Activated CD4-positive, CD25-positive, alpha-beta regulatory T cell treated with anti-CD3 and anti-CD28 coated beads, Interleukin-2, amount 50 U/mL, for 16 hours (primary cell): ENCODE results near the gene DMRTB1.
A peak's percentile ranks its signal among the peaks of the same experiment; 100 is the strongest.

Experiments used
- DNase-seq: peaks from one replicate; pipeline ENCODE4 v3.0.0-alpha.2; 2020; ENCODE audit warnings: low read depth, low spot score

DMRTB1 gene

DNA sequence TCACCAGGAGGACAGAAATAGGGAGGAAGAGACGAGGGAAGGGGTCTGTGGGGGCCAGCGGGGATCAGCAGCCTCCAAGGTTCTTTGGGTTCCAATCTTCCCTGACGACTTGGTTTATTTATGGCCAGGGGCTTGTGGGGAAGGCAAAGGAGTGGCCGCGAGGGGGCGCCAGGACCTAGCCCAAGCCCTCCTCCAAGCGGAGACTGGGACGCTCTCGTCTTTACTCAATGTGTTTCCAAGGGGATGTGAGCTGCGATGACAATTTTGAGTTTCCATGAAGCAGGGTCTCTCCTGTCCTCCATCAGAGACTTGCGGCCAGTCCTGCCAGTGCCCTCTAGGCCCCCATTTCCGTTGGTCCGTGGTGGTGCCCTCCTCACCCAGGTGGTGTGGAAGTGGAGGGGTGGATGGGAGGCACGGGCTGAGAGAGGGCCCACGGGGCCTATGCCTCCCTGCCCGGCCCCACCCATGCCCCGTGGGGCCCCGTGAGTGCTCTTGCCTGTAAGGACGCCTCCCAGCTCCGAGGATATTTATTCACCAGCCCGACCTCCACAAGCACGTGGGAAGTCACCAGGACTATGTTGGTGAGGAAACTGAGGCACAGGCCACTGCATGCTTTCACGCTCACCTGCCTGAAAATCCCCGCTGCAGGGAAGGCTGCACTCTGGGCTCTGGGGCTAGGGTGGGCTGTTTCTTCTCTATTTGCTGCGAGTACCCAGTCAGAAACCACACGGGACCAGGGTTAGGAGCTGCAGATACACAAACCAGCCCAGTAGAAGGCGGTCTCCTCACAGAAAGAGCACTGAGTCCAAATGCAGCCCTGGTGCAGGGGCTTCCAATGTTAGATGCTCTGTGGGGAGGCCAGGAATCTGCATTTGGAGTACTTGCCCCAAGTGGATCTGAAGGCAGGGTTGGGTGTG is 26.5 kb downstream of the DMRTB1 start:
- DNase-seq, result peak; percentile 18

DNA sequence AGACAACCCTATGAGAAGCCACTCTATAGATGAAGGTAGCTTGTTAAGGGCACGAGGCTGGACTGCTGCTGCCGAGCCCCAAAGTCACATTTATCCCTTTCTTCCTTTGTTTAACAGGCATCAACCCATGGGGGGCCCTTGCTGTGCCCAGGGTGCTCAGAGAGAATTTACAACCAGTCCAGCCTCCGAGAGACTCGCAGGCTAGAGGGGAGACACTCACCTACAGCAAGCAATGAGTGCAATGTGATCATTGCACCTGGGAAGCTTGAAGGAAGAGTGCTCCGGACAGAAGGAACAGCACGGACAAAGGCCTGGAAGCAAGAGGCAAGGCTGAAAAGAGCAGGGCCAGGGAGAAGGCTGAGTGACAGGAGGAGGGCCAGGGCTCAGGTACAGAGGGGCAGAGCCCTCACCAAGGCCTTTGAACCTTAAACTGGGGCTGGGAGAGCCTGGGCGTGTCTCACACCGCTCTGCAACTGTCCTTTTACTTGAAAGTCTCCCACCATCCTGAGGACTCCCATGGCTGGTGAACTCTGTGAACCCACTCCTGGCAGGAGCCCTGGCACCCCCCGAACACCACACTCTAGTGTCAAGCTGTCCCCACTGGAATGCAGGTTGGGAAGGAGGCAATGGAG is 27.3 kb downstream of the DMRTB1 start:
- no peak for DNase-seq

DNA sequence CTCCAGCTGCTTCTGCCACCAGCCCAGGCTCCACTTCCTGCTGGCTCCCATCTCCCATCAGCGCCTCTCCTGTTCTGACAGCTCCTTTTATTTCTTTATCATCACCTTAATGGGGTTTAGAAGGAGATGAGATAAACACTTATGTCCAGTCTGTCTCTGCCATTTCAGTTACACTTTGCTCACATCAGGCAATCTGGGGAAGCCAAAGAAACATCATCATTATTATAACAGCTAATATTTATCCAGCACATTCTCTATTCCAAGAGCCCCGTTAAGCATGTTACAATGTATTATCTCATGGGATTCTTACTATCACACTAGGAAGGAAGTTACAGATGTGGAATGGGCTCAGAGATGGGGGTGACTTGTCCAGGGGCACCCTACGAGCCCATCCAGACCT is 31.2 kb downstream of the DMRTB1 start:
- no peak for DNase-seq

DNA sequence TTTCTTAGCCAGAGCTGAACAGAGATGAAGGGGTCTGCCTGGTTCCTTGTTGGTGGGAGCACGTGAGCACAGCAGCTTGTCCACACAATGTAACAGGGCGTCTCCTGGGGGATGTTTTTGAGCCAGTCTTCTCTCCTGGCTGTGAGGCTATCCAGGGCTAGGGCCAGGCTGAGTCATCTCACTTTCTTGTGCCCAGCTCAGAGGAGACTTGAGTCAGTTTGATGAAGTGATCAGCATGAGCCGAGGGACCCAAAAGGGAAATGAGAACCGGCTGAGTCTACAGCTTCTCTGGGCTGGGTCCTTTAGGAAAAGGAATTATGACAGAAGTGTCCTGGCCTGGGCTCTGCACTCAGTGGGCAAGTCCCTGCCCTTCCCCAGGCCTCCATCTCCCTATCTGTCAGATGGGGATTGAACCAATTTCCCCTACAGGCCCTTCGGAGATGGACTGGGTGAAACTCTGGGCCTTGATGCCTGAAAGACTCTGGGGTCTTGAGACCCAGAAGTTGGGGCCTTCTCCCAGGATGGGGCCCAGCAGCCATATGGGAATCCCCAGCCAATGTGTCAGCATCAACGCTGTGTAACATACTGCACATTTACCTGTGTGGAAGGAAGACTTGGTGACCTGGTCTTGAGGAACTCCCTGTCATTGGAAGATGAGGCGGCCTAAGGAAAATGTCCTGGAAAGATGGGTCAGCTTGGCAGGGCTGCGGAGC is 36.6 kb downstream of the DMRTB1 start:
- DNase-seq, result no peak

DNA sequence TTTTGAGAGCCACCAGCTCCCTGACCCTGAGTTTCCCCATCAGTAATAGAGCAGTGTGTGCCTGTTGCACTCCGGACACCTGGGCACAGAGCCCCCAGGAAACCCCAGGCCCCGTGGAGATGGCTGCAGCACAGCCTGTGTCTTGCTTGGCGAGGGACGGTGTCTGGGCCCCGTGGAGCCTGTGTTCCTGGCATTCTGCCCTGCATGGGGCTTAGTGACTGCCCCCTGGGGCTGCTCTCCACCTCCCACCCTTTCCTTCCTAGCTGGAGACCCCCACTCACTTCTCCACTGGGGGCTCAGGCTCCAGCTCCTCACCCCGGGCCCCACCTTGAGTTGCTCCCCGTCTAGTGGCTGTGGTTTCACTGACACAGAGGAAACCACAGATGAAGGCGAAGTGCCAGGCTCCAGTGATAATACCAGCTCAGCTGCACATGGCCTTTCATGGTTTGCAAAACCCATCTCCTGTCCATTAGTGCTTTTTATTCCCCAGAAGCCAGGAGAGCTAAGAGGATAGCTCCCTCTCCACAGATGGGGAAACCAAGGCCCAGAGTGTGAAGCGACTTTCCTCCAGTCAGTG is 39.4 kb downstream of the DMRTB1 start:
- DNase-seq, result no peak

DNA sequence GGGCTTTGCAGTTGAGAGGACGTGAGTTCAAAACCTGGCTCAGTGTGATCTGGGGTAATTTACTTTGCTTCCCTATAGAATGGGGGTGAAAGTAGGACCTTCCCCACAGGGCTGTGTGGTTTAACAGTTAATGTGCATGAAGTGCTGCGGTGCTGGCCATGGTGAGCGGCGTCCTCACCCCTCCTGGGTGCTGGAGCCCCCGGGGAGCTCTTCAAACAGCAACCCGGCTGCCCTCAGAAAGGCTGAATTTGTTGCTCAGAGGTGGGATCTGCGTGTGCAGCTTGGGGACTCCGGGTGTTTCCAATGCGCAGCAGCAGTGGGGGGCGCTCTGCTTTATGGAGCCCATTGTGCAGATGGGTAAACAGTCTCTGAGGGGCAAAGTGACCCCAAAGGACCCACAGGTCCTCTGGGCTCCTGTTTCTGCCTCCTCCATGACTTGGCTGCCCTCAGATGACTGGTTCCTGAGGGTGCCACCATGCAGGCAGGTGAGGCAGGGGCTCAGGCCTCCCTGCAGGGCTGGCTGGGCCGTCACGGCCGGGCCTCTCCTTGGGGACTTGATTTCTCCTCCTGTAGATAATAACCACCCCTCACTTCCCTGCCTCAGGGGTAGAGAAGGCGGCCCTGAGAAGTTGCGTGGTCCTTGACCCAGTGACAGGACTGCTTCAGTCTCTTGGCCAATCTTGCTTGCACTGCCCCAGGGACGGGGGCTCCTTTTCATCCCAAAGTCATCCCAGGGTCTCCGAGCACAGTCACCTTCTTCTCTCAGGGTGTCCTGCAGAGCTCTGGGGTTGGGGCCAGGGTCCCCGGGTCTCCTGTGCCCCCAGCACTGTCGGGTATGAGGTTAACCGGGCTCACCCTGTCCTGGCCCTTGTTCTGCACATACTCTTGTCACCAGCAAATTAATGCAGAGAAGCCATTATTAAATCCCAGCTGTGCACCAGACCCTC is 40.3 kb downstream of the DMRTB1 start:
- no peak for DNase-seq

DNA sequence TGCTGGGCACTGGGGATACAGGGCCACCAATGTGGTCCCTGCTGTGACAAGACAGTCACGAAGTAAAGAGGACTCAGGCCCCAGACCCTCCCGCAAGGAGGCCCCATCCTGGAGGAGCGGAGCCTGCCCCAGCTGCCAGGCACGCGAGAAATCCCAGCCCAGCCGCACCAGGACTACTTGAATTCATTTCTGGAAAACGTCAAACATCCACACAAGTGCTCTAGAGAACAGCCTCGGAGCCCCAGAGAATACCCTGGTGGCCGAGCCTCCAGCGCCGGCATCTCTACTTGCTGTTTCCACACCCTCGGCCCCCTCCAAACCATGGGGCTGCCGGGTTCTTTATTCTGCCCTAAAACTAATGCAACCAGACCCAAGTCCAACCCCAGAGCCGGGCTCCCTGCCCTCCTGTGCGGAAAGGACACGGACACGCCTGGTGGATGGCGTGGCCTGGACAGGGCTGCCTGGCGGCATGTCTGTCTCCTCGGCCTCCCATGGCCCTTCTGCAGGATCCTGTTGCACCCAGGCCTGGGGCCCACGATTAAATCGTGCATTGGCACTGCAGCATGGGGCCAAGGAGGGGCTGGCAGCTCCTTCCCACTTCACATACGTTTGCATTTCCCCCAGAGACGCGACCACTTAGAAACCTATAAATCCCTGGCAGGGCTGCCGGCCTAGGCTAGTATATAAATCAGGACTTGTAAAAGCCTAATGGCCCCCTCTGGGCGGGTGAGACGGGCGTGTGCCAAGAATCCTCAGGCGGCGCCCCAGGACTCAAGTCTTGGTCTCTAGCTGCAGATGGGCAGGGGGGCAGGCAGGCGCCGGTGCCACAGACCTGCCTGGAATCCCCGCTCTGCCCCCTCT is 41.2 kb downstream of the DMRTB1 start:
- DNase-seq, result no peak

DNA sequence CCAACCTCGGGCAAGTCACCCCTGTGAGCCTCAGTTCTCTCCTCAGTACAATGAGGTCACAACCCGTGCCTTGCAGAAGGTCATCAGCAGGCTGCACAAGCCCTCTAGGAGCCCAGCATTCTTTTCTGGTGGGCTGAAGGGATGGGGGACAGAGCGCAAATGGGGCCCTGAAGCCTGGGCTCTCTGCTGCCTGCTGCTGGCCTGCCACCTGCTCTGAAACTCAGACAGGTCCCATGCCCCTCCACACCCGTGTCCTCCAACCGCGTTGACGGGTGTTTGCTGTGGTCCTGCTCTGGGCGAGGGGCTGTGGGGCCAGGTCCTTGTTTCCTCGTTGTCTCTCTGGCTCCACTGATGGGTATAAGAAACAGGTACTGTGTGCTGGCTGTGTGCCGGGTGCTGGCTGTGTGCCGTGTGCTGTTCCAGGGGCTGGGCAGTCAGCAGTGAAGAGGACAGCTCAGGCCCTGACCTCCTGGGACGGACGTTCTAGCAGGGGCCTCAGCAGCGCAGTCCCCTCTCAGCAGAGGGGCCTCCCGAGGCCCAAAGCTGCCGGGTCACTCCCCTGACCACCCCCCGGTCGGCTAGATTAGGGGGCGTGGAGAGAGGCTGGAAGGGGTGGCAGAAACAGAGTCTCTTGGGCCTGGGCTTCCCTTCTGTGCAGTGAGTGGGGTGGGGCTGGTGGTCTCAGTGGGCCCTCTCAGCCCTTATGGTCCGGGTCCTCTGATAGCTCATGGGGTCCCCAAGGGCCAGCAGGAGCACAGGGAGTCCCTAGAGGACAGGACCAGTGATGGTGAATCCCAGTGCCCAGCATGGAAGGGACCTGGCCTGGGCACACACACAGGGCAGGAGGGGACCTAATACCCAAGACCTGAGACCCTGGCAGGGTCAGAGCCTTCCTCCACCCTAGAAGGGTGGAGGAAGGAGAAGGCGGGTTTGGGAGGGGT is 42.1 kb downstream of the DMRTB1 start:
- no peak for DNase-seq

DNA sequence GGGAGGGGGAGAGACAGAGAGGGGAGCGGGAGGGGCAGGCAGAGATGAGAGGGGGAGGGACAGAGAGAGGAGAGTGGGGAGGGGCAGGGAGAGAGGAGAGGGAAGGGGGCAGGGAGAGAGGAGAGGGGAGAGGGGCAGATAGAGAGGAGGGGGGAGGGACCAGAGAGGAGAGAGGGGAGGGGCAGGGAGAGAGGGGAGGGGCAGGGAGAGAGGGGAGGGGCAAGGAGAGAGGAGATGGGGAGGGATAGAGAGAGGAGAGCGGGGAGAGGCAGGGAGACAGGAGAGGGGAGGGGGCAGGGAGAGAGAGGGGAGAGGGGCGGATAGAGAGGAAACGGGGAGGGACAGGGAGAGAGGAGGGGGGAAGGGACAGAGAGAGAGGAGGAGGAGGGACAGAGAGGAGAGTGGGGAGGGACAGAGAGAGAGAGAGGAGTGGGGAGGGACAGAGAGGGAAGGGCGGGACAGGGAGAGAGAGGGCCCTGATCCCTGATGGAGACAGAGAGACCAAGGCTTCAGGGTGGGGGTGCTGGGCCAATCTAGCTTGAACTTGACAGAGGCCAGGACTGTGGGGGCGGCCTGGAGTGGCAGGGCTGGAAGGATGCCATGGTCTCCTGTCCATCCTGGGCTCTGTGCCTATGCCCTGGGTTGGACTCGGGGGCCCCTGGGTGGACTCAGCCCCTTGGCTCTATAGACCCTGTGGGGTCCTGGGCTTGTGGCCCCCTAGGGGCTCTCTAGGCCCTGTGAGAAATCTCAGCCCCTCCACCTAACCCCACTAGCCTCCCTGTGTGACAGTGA is 43.6 kb downstream of the DMRTB1 start:
- no peak for DNase-seq

DNA sequence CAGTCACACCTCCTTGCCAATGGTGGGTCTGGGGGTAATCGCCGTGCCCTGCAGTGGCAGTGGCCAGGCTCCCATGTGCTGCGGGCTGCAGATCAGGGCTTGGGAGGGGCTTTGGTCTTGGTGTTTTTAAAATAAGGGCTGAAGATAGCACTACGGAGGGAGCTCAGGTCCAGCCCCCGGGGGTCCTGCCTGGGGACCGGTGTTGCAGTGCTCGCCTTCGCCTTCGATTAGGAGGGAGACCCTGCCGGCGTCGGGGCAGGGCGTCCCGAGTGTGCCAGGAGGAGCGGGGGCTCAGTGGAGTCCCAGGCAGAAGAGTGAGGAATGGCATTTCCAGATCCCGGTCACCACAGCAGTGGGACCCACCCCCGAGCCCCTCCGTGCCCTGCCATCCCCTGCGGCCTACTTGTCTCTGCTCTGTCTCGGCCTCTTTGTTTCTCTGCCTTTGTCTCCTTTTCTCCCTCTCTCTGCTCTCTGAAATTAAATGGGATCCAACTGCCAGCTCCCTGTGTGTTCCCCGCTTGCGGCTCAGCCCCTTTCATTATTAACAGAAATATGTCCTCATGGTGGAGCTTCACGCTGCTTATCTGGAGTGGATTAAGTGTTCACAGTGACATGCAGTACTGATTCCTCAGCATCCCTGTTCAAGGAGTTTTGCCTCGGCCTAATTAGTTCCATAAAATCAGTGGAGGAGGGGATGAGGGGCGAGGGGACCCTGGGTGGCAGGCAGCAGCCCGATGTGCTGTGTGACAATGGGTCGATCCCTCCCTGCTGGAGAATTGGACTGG is 44.4 kb downstream of the DMRTB1 start:
- no peak for DNase-seq

DNA sequence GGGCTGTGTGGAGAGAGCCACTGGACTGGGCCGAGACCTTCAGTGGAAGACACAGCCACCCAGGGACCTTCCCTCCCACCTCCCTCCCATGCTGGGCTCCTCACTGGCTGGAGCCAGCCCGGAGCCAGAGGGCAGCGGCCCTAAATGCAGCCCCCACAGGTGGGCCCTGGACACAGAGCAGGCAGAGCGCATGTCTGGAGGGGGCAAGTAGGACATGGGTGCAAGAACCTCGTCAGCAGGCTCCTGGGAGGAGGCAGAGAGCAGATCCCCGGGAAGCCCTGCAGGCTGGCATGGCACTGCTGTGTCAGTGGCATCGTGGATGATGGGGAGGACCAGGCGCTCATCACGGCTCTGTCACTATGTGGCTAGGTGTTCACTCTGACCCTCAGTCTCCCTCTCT is 45.7 kb downstream of the DMRTB1 start:
- no peak for DNase-seq

DNA sequence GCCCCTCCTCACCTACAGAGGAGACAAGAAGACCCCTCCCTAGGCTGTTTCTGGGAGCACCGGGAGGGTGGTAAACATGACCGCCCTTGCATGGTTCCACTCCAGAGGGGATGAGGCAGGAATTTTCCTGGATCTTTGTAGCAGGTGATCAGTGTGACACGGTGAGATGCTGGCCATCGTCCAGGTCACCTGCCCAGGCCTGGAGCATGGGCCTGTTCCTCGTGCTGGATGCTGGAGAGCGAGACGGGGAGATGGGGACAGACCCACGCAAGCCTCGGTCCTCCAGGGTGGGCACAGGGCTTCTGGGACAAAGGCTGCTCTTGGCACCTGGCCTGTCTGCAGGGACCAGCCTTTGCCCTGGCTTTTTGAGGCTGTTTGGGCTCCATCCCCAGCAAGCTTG is 46.2 kb downstream of the DMRTB1 start:
- no peak for DNase-seq

DNA sequence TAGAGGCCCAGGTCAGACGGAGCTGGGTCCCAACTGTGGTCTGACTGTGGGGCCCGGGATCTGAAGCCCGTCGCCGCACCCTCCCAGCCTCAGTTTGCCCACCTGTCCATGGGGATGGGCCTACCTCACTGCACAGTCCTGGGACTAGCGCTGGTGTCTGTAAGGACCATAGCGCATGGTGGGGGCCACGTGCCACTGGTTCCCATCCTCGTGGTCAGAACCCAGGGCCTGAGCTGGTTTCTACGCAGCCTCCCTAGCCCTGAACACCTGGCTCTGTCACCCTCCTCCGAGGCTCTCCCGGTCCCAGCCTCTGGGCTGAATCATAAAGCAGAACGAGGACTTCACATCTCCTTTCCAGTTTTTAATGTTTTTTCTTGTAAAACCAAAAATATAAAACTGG is 46.7 kb downstream of the DMRTB1 start:
- DNase-seq, result no peak

DNA sequence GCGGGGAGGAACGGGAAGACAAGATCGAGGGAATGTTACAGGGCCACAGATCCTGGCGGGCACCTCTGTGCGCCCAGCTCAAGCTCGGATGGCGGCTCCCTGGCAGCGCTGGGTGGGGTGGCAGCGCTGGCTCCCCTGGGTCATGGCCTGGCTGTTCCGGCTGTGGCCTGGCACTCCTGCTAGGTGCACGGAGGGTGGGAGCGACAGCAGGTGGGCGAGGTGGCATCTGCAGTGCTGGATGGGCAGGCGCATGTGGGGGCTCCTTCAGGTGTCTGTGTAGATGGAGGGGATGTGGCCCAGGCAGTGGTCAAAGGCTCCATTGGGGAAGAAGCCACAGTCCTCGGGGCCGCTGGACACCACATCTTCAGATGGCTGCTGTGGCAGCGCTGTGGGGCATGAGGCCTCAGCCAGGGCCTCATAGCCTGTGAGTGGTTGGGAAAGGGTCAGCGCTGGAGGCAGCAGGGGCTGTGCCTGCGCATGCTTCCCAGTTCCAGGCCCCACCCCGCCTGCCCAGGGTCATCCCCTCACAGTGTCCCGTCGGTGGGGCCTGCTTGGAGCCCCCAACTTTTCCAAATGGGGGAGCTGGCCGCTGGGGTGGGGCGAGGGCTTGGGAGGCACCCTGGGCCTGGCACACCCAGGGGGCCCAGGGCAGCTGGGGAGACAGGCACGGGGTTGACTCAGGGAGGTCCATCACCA is 47.3 kb downstream of the DMRTB1 start:
- DNase-seq, result no peak

DNA sequence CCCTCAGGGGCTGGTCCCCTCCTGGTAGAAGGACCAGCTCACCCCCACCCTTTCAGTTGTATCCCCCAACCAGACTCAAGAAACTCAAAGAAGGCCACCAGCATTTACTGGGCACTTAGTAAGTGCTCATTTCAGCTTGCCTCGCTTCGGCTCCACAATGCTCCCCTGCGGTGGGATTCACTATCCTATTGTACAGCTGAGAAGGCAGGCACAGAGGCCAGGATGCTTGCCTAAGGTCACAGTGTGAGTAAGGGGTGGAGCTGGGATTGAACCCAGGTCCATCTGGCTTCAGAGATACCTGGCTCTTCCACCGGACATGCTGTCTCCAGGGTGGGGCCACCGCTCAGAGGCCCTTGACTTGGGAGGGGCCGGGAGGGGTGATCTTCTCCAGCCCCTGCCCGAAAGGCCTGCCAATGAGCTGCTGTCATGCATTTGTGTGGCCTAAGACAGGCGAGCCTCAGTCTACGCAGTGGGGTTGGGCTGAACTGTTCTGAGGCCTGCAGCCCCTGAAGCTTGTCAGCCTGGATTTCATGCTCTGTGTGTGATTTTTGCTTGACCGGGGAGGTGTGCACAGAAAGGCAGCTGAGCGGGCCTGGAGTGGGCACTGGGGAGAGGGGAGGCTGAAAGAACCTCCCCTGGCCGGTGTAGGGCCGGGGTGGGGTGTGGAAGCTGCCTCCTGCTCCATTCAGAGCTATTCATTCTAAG is 48.1 kb downstream of the DMRTB1 start:
- DNase-seq, result no peak
